GM18909 (cell line): ENCODE measurements around the gene TET2.

ENCODE experiments used
- ATAC-seq: cut with Tn5 transposase; IDR thresholded peaks from one replicate; pipeline ENCODE4 v1.9.1; 2021; ENCODE audit warnings: mild to moderate bottlenecking; ENCODE audit not compliant: unreplicated experiment, poor library complexity

TET2 gene

GRCh38 chr4:105179539-105180401, 33.1 kb downstream of the TET2 start:
- ATAC-seq = peak; percentile 63

- ATAC-seq = no peak
Observed at GRCh38 chr4:105181259-105181658, 34.6 kb downstream of the TET2 start.

- no peak for ATAC-seq
Observed at GRCh38 chr4:105182211-105182610, 35.5 kb downstream of the TET2 start.

- ATAC-seq = no peak
Observed at GRCh38 chr4:105184316-105184980, 37.8 kb downstream of the TET2 start.

GRCh38 chr4:105186701-105187161, 40.1 kb downstream of the TET2 start:
- no peak for ATAC-seq

- no peak for ATAC-seq
Observed at GRCh38 chr4:105189855-105190650, 43.4 kb downstream of the TET2 start.

- peak; percentile 56 for ATAC-seq
Observed at GRCh38 chr4:105191621-105192210, 45.0 kb downstream of the TET2 start.

- ATAC-seq = no peak
Observed at GRCh38 chr4:105192474-105192873, 45.8 kb downstream of the TET2 start.

- no peak for ATAC-seq
Observed at GRCh38 chr4:105192910-105193309, 46.2 kb downstream of the TET2 start.

GRCh38 chr4:105193536-105193935, 46.9 kb downstream of the TET2 start:
- ATAC-seq = no peak

- peak; percentile 93 for ATAC-seq
Observed at GRCh38 chr4:105194328-105195231, 47.9 kb downstream of the TET2 start.

GRCh38 chr4:105196523-105197145, 50.0 kb downstream of the TET2 start:
- ATAC-seq = peak; percentile 36

- no peak for ATAC-seq
Observed at GRCh38 chr4:105197777-105198176, 51.1 kb downstream of the TET2 start.

GRCh38 chr4:105198541-105198940, 51.9 kb downstream of the TET2 start:
- ATAC-seq = no peak

- ATAC-seq = no peak
Observed at GRCh38 chr4:105206214-105206613, 59.5 kb downstream of the TET2 start.

GRCh38 chr4:105207386-105207785, 60.7 kb downstream of the TET2 start:
- no peak for ATAC-seq

- no peak for ATAC-seq
Observed at GRCh38 chr4:105208561-105208960, 61.9 kb downstream of the TET2 start.

- peak; percentile 69 for ATAC-seq
Observed at GRCh38 chr4:105210916-105211315, 64.2 kb downstream of the TET2 start.
